Stimulated activated CD4-positive, alpha-beta T cell treated with anti-CD3 and anti-CD28 coated beads, TNF-alpha, amount 100 ng/mL, for 4 hours (primary cell): Measurements from ENCODE around the gene NECAB3.
A peak's percentile ranks its signal among the peaks of the same experiment; 100 is the strongest.
"Not testable (repeated sequence)": the region's sequence is repeated elsewhere in the genome, so short reads cannot be mapped to it uniquely, and the experiment has no call there.

Experiments used
- DNase-seq, 3 experiments: peaks; one replicate each; pipeline ENCODE4 v3.0.0-alpha.2; 2020; ENCODE audit warnings: low read depth in 3 of 3

NECAB3 gene, protein sequence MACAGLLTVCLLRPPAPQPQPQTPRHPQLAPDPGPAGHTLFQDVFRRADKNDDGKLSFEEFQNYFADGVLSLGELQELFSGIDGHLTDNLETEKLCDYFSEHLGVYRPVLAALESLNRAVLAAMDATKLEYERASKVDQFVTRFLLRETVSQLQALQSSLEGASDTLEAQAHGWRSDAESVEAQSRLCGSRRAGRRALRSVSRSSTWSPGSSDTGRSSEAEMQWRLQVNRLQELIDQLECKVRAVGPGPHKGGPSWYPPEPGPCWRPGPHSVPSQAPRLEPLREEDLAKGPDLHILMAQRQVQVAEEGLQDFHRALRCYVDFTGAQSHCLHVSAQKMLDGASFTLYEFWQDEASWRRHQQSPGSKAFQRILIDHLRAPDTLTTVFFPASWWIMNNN

DNA sequence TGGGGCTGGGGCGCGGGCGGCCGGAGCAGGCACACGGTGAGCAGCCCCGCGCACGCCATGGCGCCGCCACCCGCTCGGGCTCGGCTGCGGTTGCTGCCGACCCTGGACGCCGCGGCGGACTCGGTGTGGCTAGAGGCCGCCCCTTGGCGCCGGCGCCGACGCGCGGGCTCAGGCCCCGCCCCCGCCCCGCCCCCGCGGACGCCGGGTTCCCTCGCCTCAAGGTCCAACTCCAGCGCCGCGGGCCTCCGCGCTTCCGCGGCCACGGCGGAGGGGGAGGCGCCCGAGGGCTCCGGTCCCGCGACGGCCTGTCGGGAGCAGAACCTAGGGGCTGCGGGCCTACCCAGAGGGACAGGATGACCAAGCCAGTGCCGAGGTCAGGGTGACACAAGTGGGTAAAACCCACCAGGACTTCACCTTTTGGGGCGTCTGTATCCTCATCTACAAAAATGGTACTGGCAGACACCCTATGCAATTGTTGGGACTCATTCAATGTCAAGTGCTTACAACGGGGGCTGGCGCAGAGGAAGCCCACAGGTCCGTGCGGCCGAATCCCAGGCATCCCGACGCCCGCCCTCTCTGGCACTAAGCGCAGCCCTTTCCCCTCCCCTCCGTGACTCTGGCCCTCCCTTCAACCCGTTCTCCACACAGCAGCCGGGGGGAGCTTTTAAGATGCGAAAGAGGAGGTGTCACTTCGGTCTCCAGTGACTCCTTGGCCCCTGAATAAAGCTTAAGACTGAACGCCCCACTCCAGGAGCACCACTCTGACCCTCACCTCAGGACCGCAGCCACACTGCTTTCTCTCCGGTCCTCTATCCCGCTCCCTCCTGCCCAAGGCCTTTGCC lies at the start of gene NECAB3:
Gene NECAB3, minus strand, starts transcription at position 135 of the 842 bp plus-strand sequence. Its CDS starts 76 bp downstream, at position 59.
- peak in 2 of 3 experiments; percentile 27 to 51 for DNase-seq

DNA sequence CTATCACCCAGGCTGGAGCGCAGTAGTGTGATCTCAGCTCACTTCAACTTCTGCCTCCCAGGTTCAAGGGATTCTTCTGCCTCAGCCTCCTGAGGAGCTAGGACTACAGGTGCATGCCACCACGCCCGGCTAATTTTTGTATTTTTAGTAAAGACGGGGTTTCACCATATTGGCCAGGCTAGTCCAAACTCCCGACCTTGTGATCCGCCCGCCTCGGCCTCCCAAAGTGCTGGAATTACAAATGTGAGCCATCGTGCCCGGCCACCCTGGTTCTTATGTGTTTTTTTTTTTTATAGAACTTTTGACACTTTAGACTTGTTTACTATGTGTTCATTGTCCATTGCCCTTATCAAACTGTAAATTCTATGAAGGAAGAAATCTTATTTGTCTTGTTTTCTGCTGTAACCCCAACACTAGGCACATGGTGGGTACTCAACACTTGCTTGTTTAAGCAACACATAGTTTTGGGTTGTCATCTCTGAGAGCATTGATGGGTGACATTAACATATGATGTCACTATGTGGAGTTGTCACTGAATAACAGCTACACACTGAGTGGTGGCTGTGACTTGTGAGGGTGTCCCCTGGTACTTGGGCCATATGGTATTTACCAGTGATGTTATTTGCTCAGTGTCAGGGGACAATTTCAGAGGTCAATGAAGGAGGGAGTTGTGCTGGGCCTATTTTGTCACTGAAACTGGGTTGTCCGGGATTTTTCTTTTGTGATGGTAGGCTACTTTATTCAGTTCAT lies 47.3 kb upstream of the NECAB3 start:
- no peak for DNase-seq

DNA sequence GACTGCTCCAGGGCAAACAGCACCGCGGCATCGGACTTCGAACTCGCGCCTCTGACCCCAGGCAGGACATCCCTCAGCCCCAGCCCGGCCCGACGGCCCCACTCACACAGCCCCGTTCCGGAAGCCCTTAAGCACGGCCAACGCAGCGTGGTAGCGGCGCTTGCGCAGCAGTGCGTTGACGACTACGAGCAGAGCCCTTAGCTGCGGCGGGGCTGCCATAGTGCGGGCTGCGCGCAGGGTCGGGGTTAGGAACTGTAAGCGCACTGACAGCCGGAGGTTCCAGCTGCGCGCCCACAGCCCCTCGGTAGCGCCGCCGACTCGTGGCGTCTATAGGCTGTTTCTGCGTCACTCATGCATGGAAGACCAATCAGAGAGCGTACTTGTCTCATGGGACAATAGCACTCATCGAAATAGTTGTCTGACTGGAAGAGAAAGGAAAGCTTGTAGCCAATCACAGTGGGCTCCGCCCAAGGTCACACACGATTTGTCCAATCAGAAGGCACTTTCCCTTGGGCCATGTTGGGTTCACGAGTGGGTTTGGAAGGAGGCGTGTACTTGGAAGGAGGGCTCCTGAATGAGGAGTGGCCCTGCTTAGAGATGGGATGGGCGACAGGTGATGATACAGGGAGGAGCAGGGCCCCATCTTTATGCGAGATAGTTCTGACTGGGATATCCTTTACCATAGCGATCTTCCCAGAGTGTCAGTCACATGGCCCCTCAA lies 45.9 kb upstream of the NECAB3 start, which contains the start of gene PXMP4:
Gene PXMP4, minus strand, starts transcription at position 322 of the 721 bp plus-strand sequence. Its CDS starts 103 bp downstream, at position 219.
- DNase-seq, result peak; percentile 50 to 78 (median 76)

DNA sequence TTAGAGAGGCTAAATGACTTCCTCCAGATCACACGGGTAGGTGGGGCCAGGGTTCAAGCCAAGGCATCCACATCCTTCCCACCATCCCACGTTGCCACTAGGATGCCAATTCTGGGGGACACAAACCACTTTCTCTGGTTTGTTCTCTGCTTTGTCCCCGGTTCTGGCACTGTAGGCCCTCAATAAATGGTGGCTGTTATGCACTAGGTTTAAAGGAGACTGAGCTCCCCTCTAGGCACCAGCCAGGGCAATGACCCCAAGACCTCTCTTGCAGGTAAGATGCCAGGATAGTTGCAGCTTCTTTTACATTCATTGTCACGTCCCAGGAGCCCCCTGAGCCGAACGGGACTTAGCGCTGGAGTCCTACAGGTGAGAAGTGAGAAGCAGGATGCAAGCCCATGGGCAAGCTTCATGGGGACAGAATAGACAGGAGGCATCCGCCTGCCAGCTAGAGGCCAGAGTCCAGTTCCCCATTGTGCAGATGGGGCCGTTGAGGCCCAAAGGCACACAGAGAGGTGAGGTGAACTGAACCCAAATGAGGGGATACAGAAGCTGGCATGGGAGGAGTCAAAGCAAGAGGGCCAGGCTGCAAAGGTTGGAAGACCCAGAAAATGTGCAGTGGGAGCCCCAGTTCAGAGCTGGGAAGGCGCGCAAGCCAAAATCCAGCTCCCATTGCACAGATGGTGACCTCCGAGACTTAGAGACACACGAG lies 45.2 kb upstream of the NECAB3 start:
- DNase-seq, result no peak

DNA sequence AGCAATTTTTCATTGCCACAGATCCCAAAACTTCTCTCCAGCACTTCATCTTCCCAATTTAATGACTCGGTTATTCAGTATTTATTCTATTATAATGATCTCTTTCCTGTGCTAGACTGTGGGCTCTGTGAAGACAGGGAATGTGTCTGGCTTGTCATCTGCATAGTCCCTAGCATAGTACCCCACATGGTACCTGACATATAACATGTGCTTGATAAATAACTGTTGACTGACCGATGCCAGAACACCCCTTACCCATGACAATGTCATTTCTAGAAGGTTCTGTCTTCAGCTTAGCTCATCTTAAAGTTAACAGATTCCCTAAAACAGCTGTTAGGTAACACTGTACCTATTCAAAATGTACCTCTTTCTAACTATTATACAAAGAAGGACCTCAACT lies 42.3 kb upstream of the NECAB3 start:
- DNase-seq, result no peak

DNA sequence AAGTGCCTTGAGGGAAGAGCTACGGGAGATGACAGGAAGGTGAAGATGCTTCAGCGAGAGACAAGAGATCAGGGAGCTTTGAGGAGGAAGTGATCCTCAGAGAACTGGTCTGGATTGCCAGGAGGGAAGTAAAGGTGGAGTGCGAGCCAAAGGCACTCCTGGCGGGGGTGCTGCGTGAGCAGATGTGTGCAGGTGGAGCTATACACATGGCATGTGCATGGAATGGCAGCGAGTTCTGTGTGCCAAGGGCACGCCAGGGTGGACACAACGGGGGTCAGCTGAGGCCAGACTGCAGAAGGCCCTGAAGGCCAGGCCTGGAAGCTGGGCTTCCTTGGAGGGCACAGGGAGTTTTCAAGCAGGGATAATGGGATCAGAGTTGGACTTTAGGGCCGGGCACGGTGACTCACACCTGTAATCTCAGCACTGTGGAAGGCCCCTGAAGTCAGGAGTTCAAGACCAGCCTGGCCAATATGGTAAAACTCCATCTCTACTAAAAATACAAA lies 39.7 kb upstream of the NECAB3 start:
- DNase-seq, result no peak

DNA sequence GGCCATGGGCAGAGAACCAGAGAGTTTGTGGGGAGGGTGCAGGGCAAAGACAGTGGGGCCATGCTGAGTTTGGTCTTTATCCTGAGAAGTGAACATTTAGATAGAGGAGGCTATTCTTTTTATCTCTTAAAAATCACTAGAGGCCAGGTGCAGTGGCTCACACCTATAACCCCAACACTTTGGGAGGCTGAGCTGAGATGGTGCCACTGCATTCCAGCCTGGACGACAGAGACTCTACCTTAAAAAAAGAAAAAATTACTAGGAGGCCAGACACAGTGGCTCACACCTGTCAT lies 37.2 kb upstream of the NECAB3 start:
- no peak for DNase-seq

DNA sequence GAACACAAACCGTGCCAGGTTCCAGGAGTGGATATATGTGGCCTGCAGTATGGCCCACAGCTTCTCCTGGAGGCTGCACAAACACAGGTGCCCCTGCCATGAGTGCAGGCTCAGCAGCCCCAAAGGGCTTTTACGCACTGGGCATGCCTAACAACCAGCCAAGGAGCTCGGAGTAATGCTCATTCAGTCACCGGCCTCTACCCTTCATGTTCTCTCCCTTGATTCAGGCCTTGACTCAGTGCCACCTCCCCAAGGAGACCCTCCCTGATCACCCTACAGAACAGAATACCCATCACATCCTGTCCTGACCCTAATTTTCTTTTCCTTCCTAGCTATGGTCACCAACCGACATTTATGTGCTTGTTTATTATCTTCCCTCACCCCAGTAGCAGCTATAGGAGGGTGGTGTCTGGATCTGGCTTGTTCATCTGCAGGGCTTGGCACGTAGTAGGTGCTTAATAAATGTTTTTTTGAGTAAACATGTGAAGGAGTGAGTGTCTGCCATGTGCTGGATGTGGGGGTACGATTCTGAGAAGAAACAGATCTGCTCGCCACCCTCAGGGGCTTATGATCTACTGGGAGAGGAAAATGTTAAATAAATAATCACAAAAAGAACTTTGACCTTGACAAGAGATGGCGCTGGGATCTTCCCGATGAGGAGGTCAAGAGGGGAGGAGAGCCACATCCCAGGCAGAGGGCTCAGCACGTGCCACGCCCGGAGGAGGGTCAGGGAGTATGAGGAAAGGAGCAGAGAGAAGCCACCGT lies 36.6 kb upstream of the NECAB3 start:
- no peak for DNase-seq

DNA sequence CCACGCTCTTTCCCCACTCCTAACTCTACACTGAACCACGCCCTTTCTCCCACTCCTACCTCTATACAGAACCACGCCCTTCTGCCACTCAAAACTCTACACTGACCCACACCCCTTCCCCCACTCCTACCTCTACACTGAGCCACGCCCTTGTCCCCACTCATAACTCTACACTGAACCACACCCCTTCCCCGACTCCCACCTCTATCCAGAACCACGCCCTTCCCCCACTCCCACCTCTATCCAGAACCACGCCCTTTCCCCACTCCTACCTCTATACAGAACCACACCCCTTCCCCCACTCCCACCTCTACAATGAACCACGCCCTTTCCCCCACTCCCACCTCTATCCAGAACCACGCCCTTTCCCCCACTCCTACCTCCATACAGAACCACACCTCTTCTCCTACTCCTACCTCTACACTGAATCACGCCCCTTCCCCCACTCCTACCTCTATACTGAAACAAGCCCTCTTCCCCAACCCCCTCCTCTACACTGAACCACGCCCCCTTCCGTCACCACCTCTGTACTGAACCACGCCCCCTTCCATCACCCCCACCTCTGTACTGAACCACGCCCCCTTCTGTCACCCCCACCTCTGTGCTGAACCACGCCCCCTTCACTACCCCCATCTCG lies 35.8 kb upstream of the NECAB3 start:
- no peak for DNase-seq

DNA sequence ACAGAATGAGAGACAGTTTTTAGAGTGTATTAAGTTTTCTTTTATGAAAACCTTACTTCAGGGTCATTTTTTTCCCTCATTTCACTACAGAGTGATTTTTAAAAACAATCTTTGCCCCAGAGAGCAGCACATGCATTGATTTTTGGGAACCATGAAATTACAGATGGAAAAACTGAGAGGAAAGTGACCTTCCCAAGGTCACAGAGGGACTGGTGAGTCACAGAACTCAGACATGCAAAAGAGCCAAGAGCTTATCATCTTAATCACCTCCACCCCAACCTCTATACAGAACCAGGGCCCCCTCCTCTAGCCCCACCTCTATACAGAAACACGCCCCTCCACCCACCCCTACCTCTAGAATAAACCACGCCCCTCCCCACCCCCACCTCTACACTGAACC lies 35.2 kb upstream of the NECAB3 start:
- no peak for DNase-seq

DNA sequence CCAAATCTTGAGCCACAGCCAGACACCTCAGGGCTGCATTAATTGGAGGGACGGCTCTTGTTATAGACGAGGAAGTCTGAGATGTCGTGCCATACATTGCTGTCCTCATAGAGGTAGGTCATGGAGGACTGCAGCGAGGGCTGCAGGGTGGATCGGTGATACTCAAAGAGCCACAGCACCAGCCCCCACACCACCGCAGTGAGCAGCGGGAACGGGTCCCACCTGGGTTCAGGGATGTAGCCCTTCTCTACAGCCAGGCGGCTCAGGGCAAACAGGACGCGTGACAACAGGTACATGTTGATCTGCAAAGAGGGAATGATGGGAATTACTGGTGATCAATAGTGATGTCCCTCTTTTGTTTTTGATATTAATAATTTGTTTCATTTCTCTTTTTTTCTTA lies 33.4 kb upstream of the NECAB3 start:
- no peak for DNase-seq

DNA sequence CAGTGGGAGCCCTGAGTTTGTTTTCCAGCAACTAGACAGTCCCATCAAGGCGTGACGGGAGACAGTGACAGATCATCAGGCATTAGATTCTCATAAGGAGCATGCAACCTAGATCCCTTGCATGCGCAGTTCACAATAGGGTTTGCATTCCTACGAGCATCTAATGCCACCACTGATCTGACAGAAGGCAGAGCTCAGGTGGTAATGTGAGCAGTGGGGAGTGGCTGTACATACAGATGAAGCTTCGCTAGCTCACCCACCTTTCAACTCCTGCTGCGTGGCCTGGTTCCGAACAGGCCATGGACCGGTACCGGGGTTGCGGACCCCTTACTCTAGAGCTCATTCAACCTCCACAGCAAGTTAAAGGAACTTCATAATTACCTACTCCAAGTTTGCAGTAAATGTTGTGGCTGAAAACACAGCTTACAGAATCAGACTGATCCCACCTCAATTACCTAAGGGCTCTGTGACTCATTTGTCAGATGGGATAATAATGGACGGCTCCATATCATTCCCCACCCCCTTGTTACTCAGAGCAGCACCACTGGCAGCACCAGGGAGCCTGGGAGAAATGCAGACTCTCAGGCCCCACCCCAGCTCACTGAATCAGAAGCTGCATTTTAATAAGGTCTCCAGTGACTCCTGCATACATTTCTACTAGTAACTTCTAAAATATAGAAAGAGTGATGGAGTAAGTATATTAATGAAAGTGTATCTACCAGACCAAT lies 30.1 kb upstream of the NECAB3 start:
- no peak for DNase-seq

DNA sequence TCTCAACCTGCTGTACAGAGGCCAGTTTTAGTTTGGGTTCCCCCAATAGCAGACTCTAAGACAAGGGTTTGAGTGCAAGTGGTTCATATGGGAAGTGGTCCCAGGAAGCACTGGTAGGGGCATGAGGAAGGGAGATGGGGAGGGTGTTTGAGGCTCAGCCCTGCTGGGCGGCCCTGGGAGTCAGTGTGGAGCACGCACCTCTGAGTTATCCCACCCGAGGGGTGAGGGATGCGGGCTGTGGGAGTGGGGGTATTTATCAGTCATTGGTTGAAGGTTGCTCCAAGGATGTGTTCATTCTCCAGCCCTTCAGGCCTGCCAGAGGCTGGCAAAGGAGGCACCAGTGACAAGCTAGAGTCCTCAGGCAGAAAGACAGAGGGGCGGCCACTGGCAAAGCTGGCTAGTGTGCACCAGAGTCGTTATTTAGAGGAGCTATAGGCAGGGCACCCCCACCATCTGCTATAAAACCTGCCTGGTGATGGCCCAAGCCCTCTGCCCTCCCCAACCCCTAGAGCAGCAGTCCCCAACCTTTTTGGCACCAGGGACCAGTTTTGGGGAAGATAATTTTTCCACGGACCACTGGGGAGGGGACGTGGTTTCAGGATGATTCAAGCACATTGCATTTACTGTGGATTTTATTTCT lies 29.4 kb upstream of the NECAB3 start:
- DNase-seq, result no peak

DNA sequence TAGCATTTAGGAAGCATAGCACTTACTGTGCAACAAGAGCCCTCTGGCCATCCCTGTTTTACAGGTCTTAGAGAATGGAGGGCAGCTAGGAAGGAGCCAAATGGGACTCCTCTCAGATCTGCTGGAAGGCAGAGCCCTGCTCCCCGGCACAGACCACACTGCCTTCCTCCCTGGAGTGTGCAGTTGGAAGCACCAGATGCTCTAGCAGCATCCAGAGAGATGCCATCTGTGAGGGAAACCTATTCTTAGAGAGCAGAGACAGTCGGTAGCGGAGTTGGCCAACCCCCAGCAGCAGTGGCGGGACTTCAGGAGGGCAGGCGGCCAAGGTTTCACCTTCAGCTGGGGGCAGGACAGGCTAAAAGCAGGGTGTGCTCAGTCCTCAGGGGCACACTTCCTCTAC lies 28.6 kb upstream of the NECAB3 start:
- no peak for DNase-seq

DNA sequence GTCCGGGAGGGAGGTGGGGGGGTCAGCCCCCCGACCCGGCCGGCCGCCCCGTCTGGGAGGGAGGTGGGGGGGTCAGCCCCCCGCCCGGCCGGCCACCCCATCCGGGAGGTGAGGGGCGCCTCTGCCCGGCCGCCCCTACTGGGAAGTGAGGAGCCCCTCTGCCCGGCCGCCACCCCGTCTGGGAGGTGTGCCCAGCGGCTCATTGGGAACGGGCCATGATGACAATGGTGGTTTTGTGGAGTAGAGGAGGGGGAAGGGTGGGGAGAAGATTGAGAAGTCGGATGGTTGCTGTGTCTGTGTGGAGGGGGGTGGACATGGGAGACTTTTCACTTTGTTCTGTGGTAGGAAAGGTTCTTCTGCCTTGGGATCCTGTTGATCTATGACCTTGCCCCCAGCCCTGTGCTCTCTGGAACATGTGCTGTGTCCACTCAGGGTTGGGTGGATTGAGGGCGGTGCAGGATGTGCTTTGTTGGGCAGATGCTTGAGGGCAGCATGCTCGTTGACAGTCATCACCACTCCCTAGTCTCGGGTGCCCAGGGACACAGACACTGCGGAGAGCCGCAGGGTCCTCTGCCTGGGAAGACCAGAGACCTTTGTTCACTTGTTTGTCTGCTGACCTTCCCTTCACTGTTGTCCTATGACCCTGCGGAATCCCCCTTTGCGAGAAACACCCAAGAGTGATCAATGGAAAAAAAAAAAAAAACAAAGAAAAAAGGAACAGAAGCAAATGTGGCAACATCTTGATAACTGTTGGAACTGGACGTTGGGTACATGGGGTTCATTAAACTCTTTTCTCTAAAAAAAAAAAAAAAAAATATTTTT lies 27.6 kb upstream of the NECAB3 start:
- DNase-seq, result no peak

DNA sequence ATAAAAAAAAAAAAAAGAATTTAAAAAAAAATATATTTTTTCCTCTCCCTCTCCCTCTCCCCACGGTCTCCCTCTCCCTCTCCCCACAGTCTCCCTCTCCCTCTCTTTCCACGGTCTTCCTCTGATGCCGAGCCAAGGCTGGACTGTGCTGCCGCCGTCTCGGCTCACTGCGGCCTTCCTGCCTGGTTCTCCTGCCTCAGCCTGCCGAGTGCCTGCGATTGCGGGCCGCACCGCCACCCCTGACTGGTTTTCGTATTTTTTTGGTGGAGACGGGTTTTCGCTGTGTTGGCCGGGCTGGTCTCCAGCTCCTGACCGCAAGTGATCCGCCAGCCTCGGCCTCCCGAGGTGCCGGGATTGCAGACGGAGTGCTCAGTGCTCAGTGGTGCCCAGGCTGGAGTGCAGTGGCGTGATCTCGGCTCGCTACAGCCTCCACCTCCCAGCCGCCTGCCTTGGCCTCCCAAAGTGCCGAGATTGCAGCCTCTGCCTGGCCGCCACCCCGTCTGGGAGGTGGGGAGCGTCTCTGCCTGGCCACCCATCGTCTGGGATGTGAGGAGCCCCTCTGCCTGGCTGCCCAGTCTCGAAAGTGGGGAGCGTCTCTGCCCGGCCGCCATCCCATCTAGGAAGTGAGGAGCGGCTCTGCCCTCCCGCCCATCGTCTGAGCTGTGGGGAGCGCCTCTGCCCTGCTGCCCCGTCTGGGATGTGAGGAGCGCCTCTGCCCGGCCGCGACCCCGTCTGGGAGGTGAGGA lies 26.6 kb upstream of the NECAB3 start:
- not testable (repeated sequence) for DNase-seq

DNA sequence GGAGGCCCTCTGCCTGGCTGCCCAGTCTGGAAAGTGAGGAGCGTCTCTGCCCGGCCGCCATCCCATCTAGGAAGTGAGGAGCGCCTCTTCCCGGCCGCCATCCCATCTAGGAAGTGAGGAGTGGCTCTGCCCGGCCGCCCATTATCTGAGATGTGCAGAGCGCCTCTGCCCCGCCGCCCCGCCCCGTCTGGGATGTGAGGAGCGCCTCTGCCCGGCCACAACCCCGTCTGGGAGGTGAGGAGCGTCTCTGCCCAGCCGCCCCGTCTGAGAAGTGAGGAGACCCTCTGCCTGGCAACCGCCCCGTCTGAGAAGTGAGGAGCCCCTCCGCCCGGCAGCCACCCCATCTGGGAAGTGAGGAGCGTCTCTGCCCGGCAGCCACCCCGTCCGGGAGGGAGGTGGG lies 24.7 kb upstream of the NECAB3 start:
- not testable (repeated sequence) for DNase-seq
